Epithelial cell of proximal tubule (primary cell): ENCODE measurements around the gene YJU2. TPM values are rescaled to one million over a fixed set of nuclear protein-coding genes. Genes with fewer than 3 reads are reported as not detected.

ENCODE experiments used
- DNase-seq: peaks from one replicate; pipeline ENCODE4 v3.0.0-alpha.2; 2011; ENCODE audit warnings: low read depth
- H3K4me3 ChIP-seq: 2 replicates; pipeline ENCODE4 v1.5.1; 2011; ENCODE audit warnings: low read depth, mild to moderate bottlenecking, low read length
- CTCF ChIP-seq: conservative IDR thresholded peaks from 2 replicates; pipeline ENCODE4 v1.5.1; 2012; ENCODE audit warnings: low read depth, mild to moderate bottlenecking, low read length
- total RNA-seq: library from RNA; depleted of rRNA; stranded (reverse); fragments of >200 nt; gene quantifications from 2 replicates; pipeline ENCODE4 v1.2.3, GENCODE V29; 2015

The YJU2 gene
- total RNA-seq, 1 donor from 2014 or later, result 34.3 TPM

DNA sequence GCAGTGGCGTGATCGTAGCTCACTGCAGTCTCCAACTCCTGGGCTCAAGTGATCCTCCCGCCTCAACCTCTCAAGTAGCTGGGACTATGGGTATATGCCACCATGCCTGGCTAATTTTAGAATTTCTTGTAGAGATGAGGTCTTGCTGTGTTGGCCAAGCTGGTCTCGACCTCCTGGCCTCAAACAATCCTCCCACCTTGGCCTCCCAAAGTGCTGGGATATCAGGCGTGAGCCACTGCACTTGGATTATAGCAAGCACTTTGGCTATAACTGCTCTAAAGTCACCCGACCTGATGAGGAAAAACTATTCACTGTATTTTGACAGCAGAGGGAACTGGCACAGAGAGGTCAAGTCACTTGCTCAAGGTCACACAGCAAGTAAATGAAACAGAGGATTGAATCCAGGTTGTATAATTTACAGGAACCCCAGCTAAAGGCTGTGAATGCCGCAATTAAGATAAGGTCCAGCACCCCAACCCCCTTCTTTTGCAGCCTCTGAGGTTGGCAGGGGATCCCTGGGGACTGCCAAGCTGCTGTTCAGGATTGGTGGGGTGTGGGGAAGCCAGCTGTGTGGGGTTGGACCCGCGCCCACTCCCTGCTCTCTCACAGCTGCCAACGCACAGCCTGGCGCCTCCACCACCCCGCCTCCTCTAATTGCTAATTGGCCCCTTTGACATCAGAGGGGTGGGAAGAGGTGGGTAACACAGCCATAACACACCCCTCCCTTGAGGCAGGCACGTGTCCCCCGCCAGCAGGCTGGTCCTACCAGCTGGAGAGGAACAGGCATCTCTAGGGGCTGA is 49.3 kb downstream of the YJU2 start:
- DNase-seq, result no peak
- TF ChIP-seq CTCF, result no peak
- no peak overlapping the region for H3K4me3 ChIP-seq

- TF ChIP-seq CTCF, result no peak
- no peak for DNase-seq
- H3K4me3 ChIP-seq, result no peak overlapping the region
Observed at GRCh38 chr19:4297901-4298809, 51.3 kb downstream of the YJU2 start.

DNA sequence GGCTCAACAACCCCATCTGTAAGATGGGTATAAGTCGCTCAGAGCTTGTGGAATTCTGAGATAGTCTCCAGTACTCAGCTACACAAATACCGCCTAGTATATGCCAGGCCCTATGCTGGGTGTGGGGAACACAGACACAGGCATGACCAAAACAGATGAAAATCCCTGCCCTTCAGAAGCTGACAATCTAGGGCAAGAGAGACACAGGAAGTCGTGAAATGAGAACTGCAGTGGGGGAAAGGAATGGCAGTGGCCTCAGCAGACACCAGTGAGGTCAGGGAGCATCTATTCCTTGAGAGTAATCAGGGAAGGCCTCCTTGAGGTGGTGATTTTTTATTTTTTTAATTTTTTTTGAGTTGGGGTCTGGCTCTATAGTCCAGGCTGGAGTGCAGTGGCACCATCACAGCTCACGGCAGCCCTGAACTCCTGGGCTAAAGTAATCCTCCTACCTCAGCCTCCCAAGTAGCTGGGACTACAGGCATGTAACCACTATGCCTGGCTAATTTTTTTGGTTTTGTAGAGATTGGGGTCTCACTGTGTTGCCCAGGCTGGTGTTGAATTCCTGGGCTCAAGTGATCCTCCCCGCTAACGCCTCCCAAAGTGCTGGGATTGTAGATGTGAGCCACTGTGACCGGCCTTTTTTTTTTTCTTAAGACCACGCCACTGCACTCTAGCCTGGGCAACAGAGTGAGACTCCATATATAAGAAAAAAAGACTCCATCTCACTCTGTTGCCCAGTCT is 52.1 kb downstream of the YJU2 start:
- no peak for DNase-seq
- H3K4me3 ChIP-seq, result no peak overlapping the region
- TF ChIP-seq CTCF, result no peak

DNA sequence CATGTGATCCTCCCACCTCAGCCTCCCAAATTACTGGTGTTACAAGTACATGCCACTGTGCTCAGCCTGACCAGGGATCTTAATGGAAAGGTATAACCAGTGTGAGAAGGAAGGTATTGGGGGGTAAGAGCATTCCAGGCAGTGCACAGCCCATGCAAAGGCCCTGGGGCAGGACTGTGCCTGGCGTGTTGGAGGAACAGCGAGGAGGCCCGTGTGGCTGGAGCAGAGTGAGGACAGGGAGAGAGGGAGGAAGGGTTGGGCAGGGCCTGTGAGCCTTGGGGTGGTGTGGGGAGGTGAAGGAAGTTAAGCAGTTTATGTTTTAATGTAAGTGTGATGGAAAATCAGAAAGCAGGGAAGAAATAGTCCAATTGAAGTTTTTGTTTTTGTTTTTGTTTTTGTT is 53.7 kb downstream of the YJU2 start:
- no peak overlapping the region for H3K4me3 ChIP-seq
- no peak for TF ChIP-seq CTCF
- no peak for DNase-seq

GRCh38 chr19:4301590-4302242 is 54.8 kb downstream of the YJU2 start:
- TF ChIP-seq CTCF, result no peak
- no peak for DNase-seq
- H3K4me3 ChIP-seq, result no peak overlapping the region

GRCh38 chr19:4302243-4302640 is 55.4 kb downstream of the YJU2 start, which contains the start of gene TMIGD2:
Gene TMIGD2, minus strand, starts transcription at chr19:4302389. Its CDS starts 4 bp downstream, at chr19:4302385.
- no peak for DNase-seq
- no peak within 1 kb of the TSS for H3K4me3 ChIP-seq
- TF ChIP-seq CTCF, result no peak
